ENCODE results near the gene CTSV.

- no peak for TF ChIP-seq CREM (CRISPR knock-in tag; IDR thresholded peaks at IDR 0.05)
- TF ChIP-seq MAX (CRISPR knock-in tag; IDR thresholded peaks at IDR 0.05) = no peak
- no peak for TF ChIP-seq CREB1 (CRISPR knock-in tag; IDR thresholded peaks at IDR 0.05)
- TF ChIP-seq CTCF (IDR thresholded peaks at IDR 0.05) = no peak
- TF ChIP-seq IRF1 (CRISPR knock-in tag; IDR thresholded peaks at IDR 0.05) = no peak
These were observed 7.3 kb upstream of the CTSV start for GRCh38 chr9:97046228-97046627.

Data from WTC11 (cell line).